A549 treated with dexamethasone at 1 μM for 4 hours (cell line): ENCODE results near the gene PRAMEF15. TPM values are rescaled to one million over a fixed set of nuclear protein-coding genes. Genes with fewer than 3 reads are reported as not detected.

ENCODE experiments used
- total RNA-seq: library from RNA; stranded (reverse); fragments of 200-300 nt; extraction: Qiagen RNA extraction; gene quantifications from 5 replicates; pipeline ENCODE4 v1.2.3, GENCODE V29; 2022

Gene PRAMEF15
- not detected in 5 replicates for total RNA-seq

DNA sequence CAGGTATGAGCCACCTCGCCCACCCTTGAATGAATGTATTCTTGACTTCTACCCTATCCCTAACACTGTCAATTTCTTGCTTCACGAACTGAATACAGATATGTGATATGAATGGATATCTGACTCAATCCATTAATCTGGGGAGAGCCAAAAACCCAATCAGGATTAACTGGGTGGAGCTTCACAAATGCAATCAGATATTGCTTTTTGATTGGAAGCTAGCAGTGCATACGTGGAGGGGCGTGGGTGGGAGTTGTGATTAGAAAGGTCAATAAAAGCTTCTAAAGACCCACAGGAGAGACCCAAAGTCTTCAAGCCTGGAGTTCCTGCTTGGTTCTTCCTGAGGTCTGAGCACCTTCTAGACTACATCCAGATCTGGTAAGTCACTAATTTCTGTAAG, at the start of gene PRAMEF15:
Gene PRAMEF15 (plus strand): TSS at position 301 of the 400 bp plus-strand sequence. CDS start 2,827 bp downstream, outside the sequence.

DNA sequence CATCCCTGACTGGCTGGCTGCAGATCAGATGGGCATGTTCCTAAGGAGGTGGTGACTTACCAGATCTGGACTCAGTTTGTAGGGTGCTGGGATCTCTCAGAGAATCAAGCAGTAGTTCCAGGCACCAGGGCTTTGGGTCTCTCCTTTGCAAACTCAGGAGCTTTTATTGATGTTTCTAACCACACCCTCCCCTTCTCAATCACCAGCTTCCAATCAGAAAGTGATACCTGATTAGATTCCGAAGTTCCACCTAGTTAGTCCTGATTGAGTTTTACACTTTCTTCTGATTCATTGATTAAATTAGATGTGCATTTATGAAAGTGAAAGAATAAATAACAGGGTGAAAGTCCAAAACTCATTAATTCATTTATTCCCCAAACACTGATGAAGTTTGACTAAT, 30.3 kb upstream of the PRAMEF15 start, which contains the start of gene PRAMEF8:
Gene PRAMEF8 (minus strand): TSS at position 101 of the 400 bp plus-strand sequence. CDS start 1,046 bp downstream, outside the sequence.

DNA sequence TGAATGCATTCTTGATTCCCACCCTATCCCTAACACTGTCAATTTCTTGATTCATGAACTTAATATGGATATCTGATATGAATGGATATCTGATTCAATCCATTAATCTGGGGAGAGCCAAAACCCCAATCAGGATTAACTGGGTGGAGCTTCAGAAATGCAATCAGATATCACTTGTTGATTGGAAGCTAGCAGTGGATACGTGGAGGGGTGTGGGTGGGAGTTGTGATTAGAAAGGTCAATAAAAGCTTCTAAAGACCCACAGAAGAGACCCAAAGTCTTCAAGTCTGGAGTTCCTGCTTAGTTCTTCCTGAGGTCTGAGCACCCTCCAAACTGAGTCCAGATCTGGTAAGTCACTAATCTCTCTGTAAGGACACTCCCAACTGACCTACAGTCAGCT, 12.1 kb upstream of the PRAMEF15 start, which contains the start of gene PRAMEF33:
Gene PRAMEF33 (plus strand): TSS at position 301 of the 400 bp plus-strand sequence. CDS start 2,416 bp downstream, outside the sequence.

DNA sequence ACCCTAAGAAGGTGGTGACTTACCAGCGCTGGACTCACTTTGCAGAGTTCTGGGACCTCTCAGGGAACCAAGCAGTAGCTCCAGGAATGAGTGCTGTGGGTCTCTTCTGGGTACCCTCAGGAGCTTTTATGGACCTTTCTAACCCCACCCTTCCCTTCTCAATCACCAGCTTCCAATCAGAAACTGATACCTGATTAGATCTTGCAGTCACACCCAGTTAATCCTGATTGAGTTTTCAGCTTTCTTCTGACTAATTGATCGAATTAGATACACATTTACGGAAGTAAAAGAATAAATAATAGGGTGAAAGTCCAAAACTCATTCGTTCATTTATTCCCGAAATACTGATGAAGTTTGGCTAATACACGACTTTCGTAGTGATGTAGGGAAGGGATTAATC, 31.7 kb downstream of the PRAMEF15 start, which contains the start of gene PRAMEF14:
Gene PRAMEF14 (minus strand): TSS at position 101 of the 400 bp plus-strand sequence. CDS start 1,820 bp downstream, outside the sequence.

Other genes with a start within 250 kb of the PRAMEF15 start
- not detected in 5 replicates for gene PRAMEF25, start 244.8 kb upstream of the PRAMEF15 start, total RNA-seq
- not detected in 5 replicates for gene HNRNPCL2, start 198.7 kb upstream of the PRAMEF15 start, total RNA-seq
- gene PRAMEF26, start 159.6 kb upstream of the PRAMEF15 start, total RNA-seq = not detected in 5 replicates
- not detected in 5 replicates for gene HNRNPCL4, start 149.9 kb upstream of the PRAMEF15 start, total RNA-seq
- not detected in 5 replicates for gene PRAMEF9, start 143.7 kb upstream of the PRAMEF15 start, total RNA-seq
- gene PRAMEF13, start 114.2 kb upstream of the PRAMEF15 start, total RNA-seq = 0.09 TPM in 1 of 5 replicates, not detected in the others
- gene PRAMEF18, start 89.4 kb upstream of the PRAMEF15 start, total RNA-seq = not detected in 5 replicates
- gene PRAMEF5, start 61.4 kb upstream of the PRAMEF15 start, total RNA-seq = not detected in 5 replicates
- gene PRAMEF8, start 30.4 kb upstream of the PRAMEF15 start, total RNA-seq = 0.11 TPM in 1 of 5 replicates, not detected in the others
- gene PRAMEF33, start 12.0 kb upstream of the PRAMEF15 start, total RNA-seq = not detected in 5 replicates
- not detected in 5 replicates for gene PRAMEF14, start 31.6 kb downstream of the PRAMEF15 start, total RNA-seq
- not detected in 5 replicates for gene PRAMEF19, start 56.4 kb downstream of the PRAMEF15 start, total RNA-seq
- gene PRAMEF17, start 74.1 kb downstream of the PRAMEF15 start, total RNA-seq = not detected in 5 replicates
- not detected in 5 replicates for gene PRAMEF20, start 94.9 kb downstream of the PRAMEF15 start, total RNA-seq
- gene LRRC38, start 198.4 kb downstream of the PRAMEF15 start, total RNA-seq = 0.06 to 0.13 TPM (median 0.07 TPM) in 4 of 5 replicates, not detected in the other